Ascending aorta (tissue), 2 donors: ENCODE data around the gene RAD23A. TPM values are rescaled to one million over a fixed set of nuclear protein-coding genes. Genes with fewer than 3 reads are reported as not detected.
"Not testable (repeated sequence)": the region's sequence is repeated elsewhere in the genome, so short reads cannot be mapped to it uniquely, and the experiment has no call there.

ENCODE experiments used
- DNase-seq, 2 donors: peaks; one replicate each; pipeline ENCODE4 v3.0.0-alpha.2; 2019; ENCODE audit warnings: low spot score in 2 of 2
- H3K27ac ChIP-seq, 2 donors: fragments of 200-600 bp; sonication (generic); one replicate each; pipeline ENCODE4 v1.5.1; 2016 to 2017; ENCODE audit warnings: mild to moderate bottlenecking in 1 of 2
- H3K27me3 ChIP-seq: fragments of 200-600 bp; sonication (generic); one replicate; pipeline ENCODE4 v1.5.1; 2017
- H3K36me3 ChIP-seq, 2 donors: fragments of 200-600 bp; sonication (generic); one replicate each; pipeline ENCODE4 v1.5.1; 2016
- H3K4me1 ChIP-seq, 2 donors: fragments of 200-600 bp; sonication (generic); one replicate each; pipeline ENCODE4 v1.5.1; 2016 to 2017; ENCODE audit warnings: mild to moderate bottlenecking in 1 of 2
- H3K4me3 ChIP-seq, 2 donors: fragments of 200-600 bp; sonication (generic); one replicate each; pipeline ENCODE4 v1.5.1; 2016 to 2017; ENCODE audit warnings: mild to moderate bottlenecking in 1 of 2
- H3K9me3 ChIP-seq, 2 donors: fragments of 200-600 bp; sonication (generic); one replicate each; pipeline ENCODE4 v1.5.1; 2016
- CTCF ChIP-seq, 3 experiments: fragments of 200-600 bp in 2 of 3; fragments of 450-650 bp in 1 of 3; sonication (generic) in 2 of 3; IDR thresholded peaks; one replicate each; pipeline ENCODE4 v1.5.1; 2016 to 2019; ENCODE audit warnings: antibody characterized with exemption in 3 of 3, mild to moderate bottlenecking in 1 of 3, moderate library complexity in 1 of 3
- intact Hi-C: fragments of 100-400 bp; cut with DNase I; formaldehyde crosslinking; loops from one replicate; pipeline ENCODE4 v1.15.1; 2023
- total RNA-seq: library from RNA; depleted of rRNA; stranded (reverse); fragments of >200 nt; gene quantifications from one replicate; pipeline ENCODE4 v1.1.0, GENCODE V29; 2016

RAD23A gene
- total RNA-seq, 1 donor from 2014 or later, result 146 TPM

- H3K27me3 ChIP-seq, result no peaks in the 10 kb centered on the region
- peak overlapping the region; percentile 54 to 55 for H3K27ac ChIP-seq
- DNase-seq, result peak in 1 of 2 donors; percentile 77
- no peaks in the 10 kb centered on the region for H3K36me3 ChIP-seq
- H3K4me1 ChIP-seq, result peaks cover 3 to 12% of the 10 kb centered on the region in 2 donors
- intact Hi-C loops, result no loop called here
- TF ChIP-seq CTCF (IDR thresholded peaks at IDR 0.05), result no peak
- peak overlapping the region; percentile 0 to 48 for H3K4me3 ChIP-seq
- no peaks in the 10 kb centered on the region for H3K9me3 ChIP-seq
These were observed 32.6 kb upstream of the RAD23A start for GRCh38 chr19:12913011-12913561.

- Histone ChIP-seq H3K36me3 (no peaks in the 10 kb centered on the region), H3K27ac (no peak overlapping the region), H3K4me3 (no peak overlapping the region), H3K9me3 (no peaks in the 10 kb centered on the region), H3K27me3 (no peaks in the 10 kb centered on the region), H3K4me1 (peaks cover 3 to 15% of the 10 kb centered on the region in 2 donors)
- no peak for TF ChIP-seq CTCF (IDR thresholded peaks at IDR 0.05)
- no peak for DNase-seq
- intact Hi-C loops, result no loop called here
These were observed 31.6 kb upstream of the RAD23A start for GRCh38 chr19:12913851-12914690.

- H3K9me3 ChIP-seq, H3K36me3 ChIP-seq, H3K27ac ChIP-seq, DNase-seq, H3K27me3 ChIP-seq, H3K4me3 ChIP-seq, intact Hi-C loops: not testable (repeated sequence)
- H3K4me1 ChIP-seq, result peaks cover 3 to 15% of the 10 kb centered on the region in 2 donors
These were observed 29.8 kb upstream of the RAD23A start for GRCh38 chr19:12915860-12916259.

GRCh38 chr19:12918253-12918652 lies 27.4 kb upstream of the RAD23A start:
- intact Hi-C loops, result loop anchor here (2.0 kb wide), 1 partner anchor 15 kb away; the partner anchor contains the start of gene FARSA
- Histone ChIP-seq H3K4me1 (peaks cover under 1 to 6% of the 10 kb centered on the region in 2 donors), H3K36me3 (peaks cover 11 to 12% of the 10 kb centered on the region in 2 donors), H3K27me3 (no peaks in the 10 kb centered on the region), H3K9me3 (no peaks in the 10 kb centered on the region), H3K4me3 (no peak overlapping the region), H3K27ac (no peak overlapping the region)
- no peak for TF ChIP-seq CTCF (IDR thresholded peaks at IDR 0.05)
- DNase-seq, result no peak

- TF ChIP-seq CTCF (IDR thresholded peaks at IDR 0.05), result no peak
- DNase-seq, result no peak
- Histone ChIP-seq H3K27me3 (no peaks in the 10 kb centered on the region), H3K36me3 (peaks cover 39 to 40% of the 10 kb centered on the region in 2 donors), H3K9me3 (no peaks in the 10 kb centered on the region), H3K4me1 (peaks cover 0 to 3% of the 10 kb centered on the region in 2 donors), H3K27ac (no peak overlapping the region), H3K4me3 (no peak overlapping the region)
- intact Hi-C loops, result no loop called here
These were observed 24.6 kb upstream of the RAD23A start for GRCh38 chr19:12921047-12921446.

- no peaks in the 10 kb centered on the region for H3K9me3 ChIP-seq
- TF ChIP-seq CTCF (IDR thresholded peaks at IDR 0.05), result no peak
- H3K27ac ChIP-seq, result no peak overlapping the region
- no peak overlapping the region for H3K4me3 ChIP-seq
- H3K27me3 ChIP-seq, result no peaks in the 10 kb centered on the region
- peaks cover 0 to 3% of the 10 kb centered on the region in 2 donors for H3K4me1 ChIP-seq
- peaks cover 56 to 57% of the 10 kb centered on the region in 2 donors for H3K36me3 ChIP-seq
- intact Hi-C loops, result no loop called here
- no peak for DNase-seq
These were observed 22.7 kb upstream of the RAD23A start for GRCh38 chr19:12922959-12923358.
